Progenitor cell of endocrine pancreas (in vitro differentiated cells): ENCODE data around the gene PCGF3. TPM values are rescaled to one million over a fixed set of nuclear protein-coding genes. Genes with fewer than 3 reads are reported as not detected.
"Not testable (repeated sequence)": the region's sequence is repeated elsewhere in the genome, so short reads cannot be mapped to it uniquely, and the experiment has no call there.

ENCODE experiments used
- DNase-seq: peaks from one replicate; pipeline ENCODE4 v3.0.0; 2021; ENCODE audit warnings: low spot score; ENCODE audit not compliant: unreplicated experiment
- H3K27ac Mint-ChIP-seq: 2 replicates; pipeline ENCODE4 v1.8.0; 2021; ENCODE audit warnings: mild to moderate bottlenecking, moderate library complexity, mixed read lengths
- H3K27me3 Mint-ChIP-seq: 2 replicates; pipeline ENCODE4 v1.8.0; 2021; ENCODE audit warnings: mixed read lengths
- H3K36me3 Mint-ChIP-seq: 2 replicates; pipeline ENCODE4 v1.8.0; 2022; ENCODE audit warnings: mixed read lengths; ENCODE audit not compliant: insufficient read depth
- H3K4me1 Mint-ChIP-seq: 2 replicates; pipeline ENCODE4 v1.8.0; 2021; ENCODE audit warnings: low read depth, mixed read lengths
- H3K4me3 Mint-ChIP-seq: 2 replicates; pipeline ENCODE4 v1.8.0; 2021; ENCODE audit warnings: low read depth, mild to moderate bottlenecking, moderate library complexity, mixed read lengths
- H3K9me3 Mint-ChIP-seq: 2 replicates; pipeline ENCODE4 v1.8.0; 2021; ENCODE audit warnings: low read depth, mixed read lengths
- total RNA-seq: library from RNA; stranded (reverse); gene quantifications from 2 replicates; pipeline ENCODE4 v1.2.1, GENCODE V29; 2021
- TF ChIP-seq, protein P1 (sequence below): fragments of 200-600 bp; sonication (generic); IDR thresholded peaks from one replicate; pipeline ENCODE4 v1.5.0; 2021; ENCODE audit warnings: antibody characterized with exemption, mild to moderate bottlenecking; ENCODE audit not compliant: unreplicated experiment

PCGF3 gene
- total RNA-seq, 1 donor from 2014 or later: 79.8 TPM

DNA sequence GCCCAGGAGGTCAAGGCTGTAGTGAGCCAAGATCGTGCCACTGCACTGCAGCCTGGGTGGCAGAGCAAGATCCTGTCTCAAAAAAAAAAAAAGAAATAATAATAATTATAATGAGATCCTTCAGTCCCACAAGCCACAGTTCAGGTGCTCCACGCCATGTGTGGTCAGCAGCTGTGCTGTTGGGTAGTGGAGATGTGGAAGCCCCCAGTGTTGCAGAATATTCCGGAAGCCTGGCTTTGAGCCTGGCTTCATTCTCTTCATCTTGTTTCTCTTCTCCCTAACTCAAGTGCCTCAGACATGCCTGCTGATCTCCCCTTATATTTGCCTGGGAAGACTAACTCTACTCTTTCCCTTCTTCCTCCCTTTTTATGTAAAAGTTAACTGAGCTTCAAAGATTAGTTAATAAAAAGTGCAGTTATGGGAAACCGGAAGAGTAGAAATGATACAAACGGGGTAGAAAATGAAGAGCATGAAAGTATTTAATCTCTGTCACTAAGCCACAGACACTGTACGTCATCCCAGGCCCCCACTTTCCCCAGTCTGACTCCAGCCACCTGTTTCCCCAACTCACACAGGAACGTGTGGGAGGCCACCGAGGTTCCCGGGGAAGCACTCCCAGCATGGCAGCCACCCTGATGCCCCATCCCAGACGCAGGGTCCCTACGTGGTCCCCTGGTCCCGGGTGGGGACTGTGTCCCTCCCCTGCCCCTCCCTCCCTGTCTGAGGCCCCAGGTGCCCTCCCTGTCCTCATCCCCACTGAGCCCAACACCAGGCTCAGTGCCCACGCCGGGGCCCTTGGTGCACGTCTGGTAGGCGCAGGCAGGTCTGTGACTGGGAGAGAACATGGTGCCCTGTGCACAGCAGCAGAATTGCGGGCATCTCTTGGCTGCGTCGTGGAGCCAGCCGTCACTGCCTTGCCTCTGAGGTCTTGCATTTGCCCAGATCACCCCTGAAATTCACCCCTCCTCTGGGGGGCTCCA is 24.0 kb downstream of the PCGF3 start:
- peak overlapping the region; percentile 21 for H3K27ac Mint-ChIP-seq
- no peak for DNase-seq
- H3K36me3 Mint-ChIP-seq: peaks cover 22% of the 10 kb centered on the region

DNA sequence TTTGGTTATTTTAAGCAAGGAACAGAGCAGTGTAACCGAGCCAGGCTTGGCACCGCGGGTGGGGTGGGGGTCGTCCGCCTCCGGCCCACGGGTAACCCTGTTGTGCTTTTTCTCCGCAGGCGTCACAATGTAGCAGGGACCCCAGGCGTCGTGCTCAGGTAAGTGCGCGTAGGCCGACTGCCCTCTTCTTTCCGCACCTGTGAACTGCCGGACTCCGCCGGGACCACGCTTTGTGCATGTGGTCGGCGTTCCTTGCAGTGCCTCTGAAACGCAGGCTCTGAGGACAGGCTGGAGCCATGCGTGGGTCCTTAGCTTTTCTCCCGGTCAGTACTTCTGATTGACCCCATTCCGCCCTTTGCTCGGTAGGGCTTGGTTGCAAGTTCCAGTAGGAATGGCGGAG is 24.9 kb downstream of the PCGF3 start:
- no peaks in the 10 kb centered on the region for H3K9me3 Mint-ChIP-seq
- H3K27ac Mint-ChIP-seq: no peak overlapping the region
- H3K27me3 Mint-ChIP-seq: no peaks in the 10 kb centered on the region
- peaks cover 20% of the 10 kb centered on the region for H3K36me3 Mint-ChIP-seq
- no peak for DNase-seq
- H3K4me1 Mint-ChIP-seq: peaks cover 10% of the 10 kb centered on the region
- no peak overlapping the region for H3K4me3 Mint-ChIP-seq
- TF ChIP-seq, protein P1, sequence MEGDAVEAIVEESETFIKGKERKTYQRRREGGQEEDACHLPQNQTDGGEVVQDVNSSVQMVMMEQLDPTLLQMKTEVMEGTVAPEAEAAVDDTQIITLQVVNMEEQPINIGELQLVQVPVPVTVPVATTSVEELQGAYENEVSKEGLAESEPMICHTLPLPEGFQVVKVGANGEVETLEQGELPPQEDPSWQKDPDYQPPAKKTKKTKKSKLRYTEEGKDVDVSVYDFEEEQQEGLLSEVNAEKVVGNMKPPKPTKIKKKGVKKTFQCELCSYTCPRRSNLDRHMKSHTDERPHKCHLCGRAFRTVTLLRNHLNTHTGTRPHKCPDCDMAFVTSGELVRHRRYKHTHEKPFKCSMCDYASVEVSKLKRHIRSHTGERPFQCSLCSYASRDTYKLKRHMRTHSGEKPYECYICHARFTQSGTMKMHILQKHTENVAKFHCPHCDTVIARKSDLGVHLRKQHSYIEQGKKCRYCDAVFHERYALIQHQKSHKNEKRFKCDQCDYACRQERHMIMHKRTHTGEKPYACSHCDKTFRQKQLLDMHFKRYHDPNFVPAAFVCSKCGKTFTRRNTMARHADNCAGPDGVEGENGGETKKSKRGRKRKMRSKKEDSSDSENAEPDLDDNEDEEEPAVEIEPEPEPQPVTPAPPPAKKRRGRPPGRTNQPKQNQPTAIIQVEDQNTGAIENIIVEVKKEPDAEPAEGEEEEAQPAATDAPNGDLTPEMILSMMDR: no peak

More for the DNA sequence above, 24.0 kb downstream of the PCGF3 start:
- H3K9me3 Mint-ChIP-seq: no peaks in the 10 kb centered on the region
- TF ChIP-seq, protein P1: no peak
- H3K27me3 Mint-ChIP-seq: no peaks in the 10 kb centered on the region
- peaks cover 10% of the 10 kb centered on the region for H3K4me1 Mint-ChIP-seq
- H3K4me3 Mint-ChIP-seq: no peak overlapping the region

GRCh38 chr4:730946-731904 is 25.6 kb downstream of the PCGF3 start:
- H3K9me3 Mint-ChIP-seq, H3K27me3 Mint-ChIP-seq, DNase-seq, H3K4me3 Mint-ChIP-seq, H3K4me1 Mint-ChIP-seq, H3K27ac Mint-ChIP-seq: not testable (repeated sequence)
- peaks cover 22% of the 10 kb centered on the region for H3K36me3 Mint-ChIP-seq

DNA sequence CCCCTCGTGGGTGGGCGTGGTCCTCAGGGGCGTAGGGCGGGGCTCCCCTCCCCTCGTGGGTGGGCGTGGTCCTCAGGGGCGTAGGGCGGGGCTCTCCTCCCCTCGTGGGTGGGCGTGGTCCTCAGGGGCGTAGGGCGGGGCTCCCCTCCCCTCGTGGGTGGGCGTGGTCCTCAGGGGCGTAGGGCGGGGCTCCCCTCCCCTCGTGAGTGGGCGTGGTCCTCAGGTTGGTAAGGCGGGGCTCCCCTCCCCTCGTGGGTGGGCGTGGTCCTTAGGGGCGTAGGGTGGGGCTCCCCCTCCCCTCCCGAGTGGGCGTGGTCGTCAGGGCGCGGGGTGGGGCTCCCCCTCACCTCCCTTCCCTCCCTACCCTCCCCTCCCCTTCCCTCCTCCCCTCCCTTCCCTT is 26.3 kb downstream of the PCGF3 start:
- not testable (repeated sequence) for H3K27me3 Mint-ChIP-seq, H3K9me3 Mint-ChIP-seq, H3K4me3 Mint-ChIP-seq, H3K27ac Mint-ChIP-seq, H3K4me1 Mint-ChIP-seq, DNase-seq
- peaks cover 21% of the 10 kb centered on the region for H3K36me3 Mint-ChIP-seq

DNA sequence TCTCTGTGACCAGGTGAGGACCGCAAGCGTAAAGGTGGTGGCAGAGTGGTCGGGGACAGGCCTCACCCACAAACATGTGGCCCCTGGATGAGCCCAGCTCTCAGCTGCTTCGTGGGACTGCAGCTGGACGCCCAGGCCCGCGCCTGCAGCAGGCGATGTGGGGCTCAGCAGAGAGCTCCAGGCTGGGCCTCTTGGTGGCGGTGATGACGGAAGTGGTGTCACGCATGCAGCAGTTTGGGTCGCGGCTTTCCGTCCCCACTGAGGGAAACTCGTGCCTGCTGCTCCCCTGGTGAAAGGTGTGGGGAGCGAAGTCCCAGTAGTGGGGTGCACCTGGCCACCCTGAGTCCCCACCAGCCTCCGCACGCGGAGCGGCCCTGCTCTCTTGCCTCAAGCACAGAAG is 26.9 kb downstream of the PCGF3 start:
- TF ChIP-seq, protein P1: no peak
- no peaks in the 10 kb centered on the region for H3K27me3 Mint-ChIP-seq
- H3K36me3 Mint-ChIP-seq: peaks cover 20% of the 10 kb centered on the region
- no peak overlapping the region for H3K4me3 Mint-ChIP-seq
- no peaks in the 10 kb centered on the region for H3K9me3 Mint-ChIP-seq
- no peak overlapping the region for H3K27ac Mint-ChIP-seq
- DNase-seq: no peak
- peaks cover 2% of the 10 kb centered on the region for H3K4me1 Mint-ChIP-seq
